ENCODE measurements around the gene FAM20A.

FAM20A gene

GRCh38 chr17:68627956-68628575, 26.9 kb upstream of the FAM20A start:
- Histone ChIP-seq H3K36me3 (replicated peaks; ENCODE audit: low read depth, low read length) (no peaks in the 10 kb centered on the region), H3K9ac (ENCODE audit: low read length) (no peak overlapping the region), H3K4me1 (ENCODE audit: low read length) (no peaks in the 10 kb centered on the region), H3K9me3 (ENCODE audit: insufficient read depth, low read length) (no peaks in the 10 kb centered on the region), H3K27me3 (ENCODE audit: low read depth, low read length) (no peaks in the 10 kb centered on the region), H3K27ac (ENCODE audit: low read length) (no peak overlapping the region), H3K4me2 (ENCODE audit: low read length) (no peak overlapping the region), H4K20me1 (ENCODE audit: insufficient read depth, low read length) (no peaks in the 10 kb centered on the region), H2AFZ (ENCODE audit: low read depth, low read length) (no peak overlapping the region), H3K79me2 (ENCODE audit: low read length) (no peaks in the 10 kb centered on the region), H3K4me3 (ENCODE audit: low read length) (no peak overlapping the region)
- TF ChIP-seq CTCF (IDR thresholded peaks at IDR 0.05; ENCODE audit: low read depth, low read length): no peak
- no peak for TF ChIP-seq EZH2phosphoT487 (IDR thresholded peaks at IDR 0.05; ENCODE audit: low read depth)

- no peaks in the 10 kb centered on the region for H3K36me3 ChIP-seq (replicated peaks; ENCODE audit: low read depth, low read length)
- no peak overlapping the region for H3K27ac ChIP-seq (ENCODE audit: low read length)
- no peaks in the 10 kb centered on the region for H3K4me1 ChIP-seq (ENCODE audit: low read length)
- TF ChIP-seq EZH2phosphoT487 (IDR thresholded peaks at IDR 0.05; ENCODE audit: low read depth) (no peak), CTCF (IDR thresholded peaks at IDR 0.05; ENCODE audit: low read depth, low read length) (no peak)
- no peaks in the 10 kb centered on the region for H4K20me1 ChIP-seq (ENCODE audit: insufficient read depth, low read length)
- no peak overlapping the region for H3K9ac ChIP-seq (ENCODE audit: low read length)
- no peaks in the 10 kb centered on the region for H3K27me3 ChIP-seq (ENCODE audit: low read depth, low read length)
- no peaks in the 10 kb centered on the region for H3K9me3 ChIP-seq (ENCODE audit: insufficient read depth, low read length)
- no peak overlapping the region for H3K4me2 ChIP-seq (ENCODE audit: low read length)
- no peaks in the 10 kb centered on the region for H3K79me2 ChIP-seq (ENCODE audit: low read length)
- no peak overlapping the region for H2AFZ ChIP-seq (ENCODE audit: low read depth, low read length)
- no peak overlapping the region for H3K4me3 ChIP-seq (ENCODE audit: low read length)
Observed at GRCh38 chr17:68624381-68624780, 23.2 kb upstream of the FAM20A start.

GRCh38 chr17:68623811-68624210, 22.6 kb upstream of the FAM20A start:
- Histone ChIP-seq H3K36me3 (replicated peaks; ENCODE audit: low read depth, low read length) (no peaks in the 10 kb centered on the region), H3K4me3 (ENCODE audit: low read length) (no peak overlapping the region), H3K27me3 (ENCODE audit: low read depth, low read length) (no peaks in the 10 kb centered on the region), H4K20me1 (ENCODE audit: insufficient read depth, low read length) (no peaks in the 10 kb centered on the region), H3K9me3 (ENCODE audit: insufficient read depth, low read length) (no peaks in the 10 kb centered on the region), H3K4me2 (ENCODE audit: low read length) (no peak overlapping the region), H3K27ac (ENCODE audit: low read length) (no peak overlapping the region), H3K4me1 (ENCODE audit: low read length) (no peaks in the 10 kb centered on the region), H2AFZ (ENCODE audit: low read depth, low read length) (no peak overlapping the region), H3K79me2 (ENCODE audit: low read length) (no peaks in the 10 kb centered on the region), H3K9ac (ENCODE audit: low read length) (no peak overlapping the region)
- TF ChIP-seq EZH2phosphoT487 (IDR thresholded peaks at IDR 0.05; ENCODE audit: low read depth) (no peak), CTCF (IDR thresholded peaks at IDR 0.05; ENCODE audit: low read depth, low read length) (no peak)

GRCh38 chr17:68622423-68622822, 21.3 kb upstream of the FAM20A start:
- no peak overlapping the region for H3K9ac ChIP-seq (ENCODE audit: low read length)
- TF ChIP-seq EZH2phosphoT487 (IDR thresholded peaks at IDR 0.05; ENCODE audit: low read depth) (no peak), CTCF (IDR thresholded peaks at IDR 0.05; ENCODE audit: low read depth, low read length) (no peak)

More at GRCh38 chr17:68622423-68622822, 21.3 kb upstream of the FAM20A start:
- Histone ChIP-seq H4K20me1 (ENCODE audit: insufficient read depth, low read length) (no peaks in the 10 kb centered on the region), H3K79me2 (ENCODE audit: low read length) (no peaks in the 10 kb centered on the region), H3K27me3 (ENCODE audit: low read depth, low read length) (no peaks in the 10 kb centered on the region), H3K36me3 (replicated peaks; ENCODE audit: low read depth, low read length) (no peaks in the 10 kb centered on the region), H3K4me2 (ENCODE audit: low read length) (no peak overlapping the region), H3K27ac (ENCODE audit: low read length) (no peak overlapping the region), H3K9me3 (ENCODE audit: insufficient read depth, low read length) (no peaks in the 10 kb centered on the region), H3K4me1 (ENCODE audit: low read length) (no peaks in the 10 kb centered on the region), H3K4me3 (ENCODE audit: low read length) (no peak overlapping the region), H2AFZ (ENCODE audit: low read depth, low read length) (no peak overlapping the region)

Measured in OCI-LY3 (cell line).